H54 (cell line): ENCODE results near the gene SLC25A34.

Experiments used
- DNase-seq: peaks from one replicate; pipeline ENCODE4 v3.0.0; 2011; ENCODE audit warnings: low spot score, mixed read lengths; ENCODE audit not compliant: insufficient read length
- FAIRE-seq: peaks from 3 replicates; lab custom pipeline; 2011; peaks lifted over from hg19 to GRCh38; lab: Jason Lieb, UNC
- POLR2A ChIP-seq: IDR thresholded peaks from 2 replicates; pipeline ENCODE4 v1.6.1; 2011; ENCODE audit warnings: low read depth, mild to moderate bottlenecking, low read length

SLC25A34 gene

DNA sequence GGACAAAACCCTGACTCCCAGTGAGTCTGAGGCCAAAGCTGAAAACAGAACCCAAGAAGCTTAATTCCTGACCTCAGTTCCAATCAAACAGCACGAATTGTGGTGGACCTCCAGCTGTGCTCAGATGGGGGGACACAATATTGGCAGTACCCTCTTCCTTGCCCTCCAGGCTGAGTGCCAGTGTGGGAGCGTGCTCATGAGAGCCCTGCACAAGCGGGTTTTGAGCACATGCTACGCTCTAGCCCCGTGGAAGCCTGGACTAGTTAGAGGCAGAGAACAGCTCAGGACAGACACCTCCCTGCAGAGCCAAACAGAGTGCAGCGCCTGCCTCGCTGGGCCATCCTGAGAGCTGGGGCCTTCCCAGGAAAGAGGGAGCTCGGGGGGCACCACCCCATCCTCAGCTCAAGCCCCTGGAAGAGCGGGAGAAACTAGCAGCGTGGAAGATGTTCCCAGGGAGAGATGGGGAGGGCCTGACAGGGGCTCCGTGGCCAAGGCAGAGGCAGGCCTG, 2.8 kb upstream of the SLC25A34 start:
- FAIRE-seq: no peak
- no peak for DNase-seq
- TF ChIP-seq POLR2A: no peak

DNA sequence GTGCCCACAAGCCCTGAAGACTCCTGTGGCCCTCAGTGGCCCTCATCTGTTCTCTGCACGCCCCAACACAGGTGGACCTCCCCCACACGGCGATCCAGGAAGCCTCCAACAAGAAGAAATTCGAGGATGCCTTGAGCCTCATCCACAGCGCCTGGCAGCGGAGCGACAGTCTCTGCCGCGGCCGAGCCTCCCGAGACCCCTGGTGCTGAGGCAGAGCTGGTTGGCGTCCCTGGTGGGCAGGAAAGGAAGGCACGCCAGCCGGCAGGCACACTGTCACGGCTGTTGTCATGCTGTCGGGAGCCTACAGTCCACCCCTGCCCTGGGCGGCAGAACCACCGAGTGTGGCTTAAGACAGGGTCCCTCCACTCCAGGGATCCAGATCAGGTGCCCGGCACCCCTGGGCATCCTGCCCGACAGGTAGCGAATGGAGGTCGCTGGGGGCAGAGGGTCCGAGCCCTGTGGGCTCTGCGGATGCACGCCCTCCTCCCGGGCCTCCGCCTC, 2.3 kb upstream of the SLC25A34 start:
- FAIRE-seq: no peak
- TF ChIP-seq POLR2A: no peak

DNA sequence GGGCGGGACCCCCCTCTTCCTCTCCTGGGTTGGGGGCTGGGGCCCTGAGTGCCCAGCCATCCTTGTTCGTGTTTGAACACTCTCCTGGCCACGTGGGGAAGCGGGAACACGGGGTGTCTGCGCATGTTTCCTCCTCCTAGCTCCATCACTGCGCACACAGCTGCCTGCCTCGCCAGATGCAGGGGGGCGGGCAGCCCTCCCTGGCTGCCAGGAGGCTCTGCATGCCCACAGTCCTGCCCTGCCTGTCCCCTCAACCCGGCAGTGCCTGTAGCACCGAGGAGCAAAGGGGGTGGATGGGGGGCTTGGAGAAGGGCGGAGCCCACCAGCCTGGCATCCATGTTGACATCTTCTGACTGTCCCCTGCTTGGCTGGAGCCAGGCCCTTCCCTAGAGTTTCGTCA, 1.8 kb upstream of the SLC25A34 start:
- no peak for TF ChIP-seq POLR2A
- FAIRE-seq (no peak), DNase-seq (no peak)

More for the DNA sequence above, 2.3 kb upstream of the SLC25A34 start:
- no peak for DNase-seq

DNA sequence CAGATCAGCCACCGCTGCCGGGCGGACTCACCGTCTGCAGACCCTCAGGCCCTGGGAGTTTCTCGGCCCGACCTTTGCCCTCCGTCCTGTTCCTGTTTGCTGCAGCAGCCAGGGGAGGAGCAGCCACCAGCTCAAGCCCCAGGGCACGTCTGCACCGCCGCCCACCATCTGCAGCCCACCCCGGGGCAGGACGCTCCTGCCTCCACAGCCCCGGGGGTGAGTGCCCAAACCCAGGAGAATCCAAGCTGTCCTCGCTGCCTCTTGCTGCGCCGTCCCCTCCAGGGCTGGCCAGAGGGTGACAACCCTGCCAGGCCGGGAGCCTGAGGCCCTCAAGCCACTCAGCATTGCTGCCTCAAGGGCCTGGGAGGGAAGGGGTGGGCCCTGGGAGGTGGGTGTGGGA, 1.2 kb upstream of the SLC25A34 start:
- no peak for DNase-seq
- no peak for TF ChIP-seq POLR2A
- no peak for FAIRE-seq

DNA sequence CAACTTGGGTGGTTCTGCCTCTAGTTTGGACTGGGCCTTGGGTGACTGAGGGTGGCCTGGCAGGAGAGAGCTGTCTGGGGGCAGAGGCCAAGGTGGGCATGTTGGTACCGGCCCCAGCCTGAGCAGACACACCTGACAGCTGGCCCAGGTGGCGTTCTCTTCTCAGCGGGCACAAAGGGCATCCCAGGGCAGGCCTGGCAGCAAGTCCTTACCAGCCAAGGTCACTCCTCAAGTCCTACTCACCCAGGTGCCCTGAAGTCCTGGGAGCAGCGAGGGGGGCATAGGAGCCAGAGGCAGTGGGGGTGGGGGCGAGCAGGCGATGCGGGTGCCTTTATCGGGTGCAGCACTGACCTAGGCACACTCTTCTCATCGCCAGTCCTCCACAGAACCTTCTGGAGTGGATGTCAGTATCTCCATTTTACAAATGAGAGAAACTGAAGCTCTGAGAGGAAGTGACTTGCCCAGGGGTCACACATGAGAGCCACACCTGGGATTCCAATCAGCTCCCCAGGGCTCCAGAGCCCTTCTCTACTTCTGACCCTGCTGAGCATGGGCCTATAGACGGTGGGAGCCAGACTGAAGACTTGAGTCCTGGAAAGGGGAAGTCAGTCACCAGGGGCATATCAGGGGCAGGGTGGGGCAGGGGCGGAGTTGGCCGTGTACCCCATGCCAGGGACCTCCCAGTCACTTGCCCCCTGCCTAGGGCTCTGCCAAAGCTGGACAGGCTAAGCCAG, 587 bp upstream of the SLC25A34 start:
- TF ChIP-seq POLR2A: no peak
- FAIRE-seq (no peak), DNase-seq (no peak)

DNA sequence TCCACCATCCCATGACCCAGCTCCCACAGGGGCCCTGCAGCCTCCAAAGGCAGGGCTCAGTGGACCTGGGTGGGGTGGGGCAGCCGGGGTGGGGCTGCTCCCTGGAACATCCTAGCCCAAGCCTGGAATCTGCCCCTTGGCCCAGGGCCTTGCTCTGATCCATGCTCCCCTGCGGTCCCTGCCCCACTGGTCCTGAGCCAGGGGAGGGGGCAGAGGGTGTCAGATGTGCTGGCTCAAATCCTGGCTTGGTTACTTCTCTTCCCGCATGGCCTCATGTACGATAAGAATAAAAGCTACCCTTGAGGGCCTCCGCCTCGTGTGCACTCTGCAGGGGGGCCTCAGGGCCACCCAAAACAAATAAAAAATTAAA, 819 bp downstream of the SLC25A34 start:
- FAIRE-seq (no peak), DNase-seq (no peak)
- no peak for TF ChIP-seq POLR2A

DNA sequence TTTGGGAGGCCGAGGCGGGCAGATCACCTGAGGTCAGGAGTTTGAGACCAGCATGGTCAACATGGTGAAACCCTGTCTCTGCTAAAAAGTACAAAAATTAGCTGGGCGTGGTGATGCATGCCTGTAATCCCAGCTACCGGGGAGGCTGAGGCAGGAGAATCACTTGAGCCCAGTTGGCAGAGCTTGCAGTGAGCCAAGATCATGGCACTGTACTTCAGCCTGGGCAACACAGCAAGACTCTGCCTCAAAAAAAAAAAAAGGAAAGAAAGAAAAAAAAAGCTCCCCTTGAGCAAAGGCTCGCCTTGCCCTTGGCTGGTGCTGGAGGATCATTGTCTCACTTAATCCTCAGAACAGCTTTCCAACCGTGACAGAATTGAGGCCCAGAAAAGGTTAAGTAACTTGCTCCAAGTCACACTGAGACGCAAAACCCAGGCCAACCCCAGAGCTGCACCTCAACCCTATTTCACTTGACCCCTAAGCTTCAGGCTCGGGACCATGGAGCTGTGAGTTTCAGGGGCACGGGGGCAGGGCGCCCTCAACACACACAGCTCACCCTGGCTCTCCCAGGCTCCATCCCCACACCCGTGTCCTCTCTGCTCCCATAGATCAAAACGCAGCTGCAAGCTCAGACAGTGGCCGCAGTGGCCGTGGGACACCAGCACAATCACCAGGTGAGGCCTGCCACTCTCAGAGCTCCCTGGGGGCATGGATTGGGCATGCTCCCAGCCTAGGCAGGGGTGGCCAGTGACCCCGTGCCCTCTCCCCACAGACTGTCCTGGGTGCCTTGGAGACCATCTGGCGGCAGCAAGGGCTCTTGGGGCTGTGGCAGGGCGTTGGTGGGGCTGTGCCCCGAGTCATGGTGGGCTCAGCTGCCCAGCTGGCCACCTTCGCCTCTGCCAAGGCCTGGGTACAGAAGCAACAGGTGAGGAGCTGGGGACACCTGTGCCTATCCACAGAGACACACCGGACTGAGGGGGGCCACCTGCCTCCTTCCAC, 1.6 kb downstream of the SLC25A34 start:
- no peak for DNase-seq
- no peak for TF ChIP-seq POLR2A
- no peak for FAIRE-seq

DNA sequence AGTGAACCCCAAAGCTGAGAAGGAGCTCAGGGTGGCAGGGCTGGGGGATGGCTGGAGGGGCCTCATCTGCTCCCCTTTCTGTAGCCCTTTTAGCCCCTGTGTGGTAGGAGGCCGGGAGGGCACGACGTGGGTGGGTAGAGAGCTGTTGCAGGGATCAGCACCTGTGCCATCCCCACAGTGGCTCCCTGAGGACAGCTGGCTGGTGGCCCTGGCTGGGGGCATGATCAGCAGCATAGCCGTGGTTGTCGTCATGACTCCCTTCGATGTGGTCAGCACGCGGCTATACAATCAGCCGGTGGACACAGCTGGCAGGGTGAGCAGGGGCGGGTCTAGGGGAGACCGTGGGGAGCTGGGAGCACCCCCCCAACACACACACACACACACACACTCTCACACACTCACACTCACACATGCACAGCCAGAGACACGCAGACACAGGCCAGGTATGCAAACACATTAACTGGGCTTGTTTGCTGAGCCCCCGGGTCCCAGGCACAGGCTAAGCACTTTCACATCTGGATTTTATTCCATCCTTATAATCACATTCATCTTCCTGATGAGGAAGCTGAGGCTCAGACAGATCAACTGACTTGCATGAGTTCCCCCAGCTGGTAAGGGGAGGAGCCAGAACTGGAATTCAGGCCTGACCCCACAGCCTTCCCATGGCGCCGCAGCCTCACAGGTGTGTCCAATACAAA, 2.5 kb downstream of the SLC25A34 start:
- FAIRE-seq: no peak
- no peak for DNase-seq

DNA sequence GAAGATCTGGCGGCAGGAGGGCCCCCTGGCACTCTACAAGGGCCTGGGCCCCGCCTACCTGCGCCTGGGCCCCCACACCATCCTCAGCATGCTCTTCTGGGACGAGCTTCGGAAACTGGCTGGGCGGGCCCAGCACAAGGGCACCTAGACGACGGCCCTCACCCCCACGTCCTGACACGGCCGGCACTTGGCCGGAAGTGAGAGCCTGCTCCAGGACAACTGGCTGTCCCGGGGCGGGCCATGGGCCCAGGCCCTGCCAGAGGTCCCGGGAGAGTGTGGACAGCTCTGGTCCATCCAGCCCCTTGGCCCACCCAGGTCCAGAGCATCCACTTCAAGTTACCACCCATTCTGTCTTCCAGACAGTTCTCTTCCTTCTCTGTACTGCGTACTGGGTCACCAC, 3.2 kb downstream of the SLC25A34 start:
- FAIRE-seq: no peak

More for the DNA sequence above, 2.5 kb downstream of the SLC25A34 start:
- no peak for TF ChIP-seq POLR2A

DNA sequence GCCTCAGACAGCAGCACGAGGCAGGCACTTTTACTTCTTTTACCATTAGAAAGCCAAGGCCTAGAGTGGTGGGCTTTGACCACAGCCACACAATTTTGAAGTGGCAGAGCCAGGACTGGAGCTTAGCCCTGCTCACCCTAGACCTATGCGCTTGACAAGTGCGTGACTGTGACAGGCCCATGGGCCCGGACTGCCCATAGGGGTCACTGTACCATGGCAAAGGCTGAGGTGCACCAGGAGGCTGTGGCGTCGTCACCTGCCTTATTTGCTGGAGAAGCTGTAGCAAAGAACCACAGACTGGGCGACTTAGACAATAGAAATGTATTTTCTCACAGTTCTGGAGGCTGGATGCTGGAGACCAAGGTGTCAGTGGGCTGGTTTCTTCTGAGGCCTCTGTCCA, 3.7 kb downstream of the SLC25A34 start:
- FAIRE-seq (no peak), DNase-seq (no peak)
- TF ChIP-seq POLR2A: no peak

More for the DNA sequence above, 3.2 kb downstream of the SLC25A34 start:
- no peak for TF ChIP-seq POLR2A
- no peak for DNase-seq

DNA sequence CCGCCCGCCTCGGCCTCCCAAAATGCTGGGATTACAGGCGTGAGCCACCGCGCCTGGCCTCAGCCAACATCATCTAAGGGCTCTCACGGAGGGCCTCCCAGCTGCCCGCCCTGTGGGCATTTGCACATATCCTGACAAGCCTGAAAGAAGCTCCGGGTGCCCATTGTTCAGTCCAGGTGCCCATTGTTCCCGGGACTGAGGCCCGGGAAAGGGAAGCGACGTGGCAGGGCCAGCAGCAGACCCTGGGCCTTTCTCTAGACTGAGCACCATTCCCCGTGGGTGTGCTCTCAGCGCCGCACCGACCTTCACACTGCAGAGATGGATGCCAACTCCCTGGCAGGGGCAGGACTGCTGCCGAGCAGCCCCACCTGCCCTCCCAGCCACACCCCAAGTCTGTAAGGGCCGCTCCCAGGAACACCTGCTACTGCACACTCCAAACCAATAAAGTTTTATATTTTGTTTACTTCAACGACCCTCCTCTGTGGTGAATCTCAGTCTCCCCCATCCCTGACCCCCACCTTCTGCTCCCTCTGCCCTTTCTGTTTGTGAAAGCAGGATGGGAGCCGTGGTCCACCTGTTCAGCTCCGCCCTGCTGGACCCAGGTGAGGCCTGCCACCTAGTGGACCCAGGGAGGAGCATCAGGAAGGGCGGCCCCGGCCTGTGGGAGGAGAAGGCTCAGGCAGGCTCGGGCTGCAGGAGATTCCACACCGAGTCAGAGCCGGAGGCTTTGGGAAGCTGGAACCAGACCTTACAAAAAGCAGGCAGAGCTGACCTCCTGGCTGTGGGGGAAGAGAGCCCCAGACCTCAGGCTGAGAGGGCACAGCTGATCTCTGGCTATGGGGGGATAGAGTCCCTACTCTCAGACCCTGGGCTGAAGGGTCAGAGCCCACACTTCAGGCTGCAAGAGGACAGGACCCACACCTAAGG, 5.1 kb downstream of the SLC25A34 start:
- DNase-seq (peak; percentile 78), FAIRE-seq (peak; percentile 70)
- TF ChIP-seq POLR2A: no peak

DNA sequence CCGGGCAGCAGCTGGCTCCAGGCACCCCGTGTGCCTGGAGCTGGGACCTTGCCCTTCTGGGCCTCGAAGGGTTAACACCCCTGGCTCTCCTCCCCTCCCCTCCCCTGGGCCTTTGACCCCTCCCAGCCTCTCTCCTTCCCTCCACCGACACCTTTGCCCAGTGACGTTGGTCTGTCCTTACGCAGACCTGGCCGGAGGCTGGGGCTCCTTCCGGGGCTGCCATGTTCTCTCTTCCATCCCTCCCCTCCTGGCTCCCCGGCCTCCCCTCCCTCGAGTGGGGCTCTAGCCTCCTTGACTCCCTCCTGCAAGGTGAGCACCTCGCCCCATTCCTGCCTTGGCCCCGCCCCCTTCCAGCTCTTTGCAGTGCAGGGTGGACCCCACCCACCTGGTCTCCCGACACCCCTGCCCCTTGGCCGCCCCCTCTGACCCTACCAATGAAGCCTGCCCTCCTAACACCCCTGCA, 6.3 kb downstream of the SLC25A34 start, which contains the start of gene TMEM82:
TSS of gene TMEM82 (plus strand) at position 161 of the 463 bp plus-strand sequence. CDS start at position 222, 61 bp downstream.
- DNase-seq: no peak
- FAIRE-seq: no peak
- no peak for TF ChIP-seq POLR2A

DNA sequence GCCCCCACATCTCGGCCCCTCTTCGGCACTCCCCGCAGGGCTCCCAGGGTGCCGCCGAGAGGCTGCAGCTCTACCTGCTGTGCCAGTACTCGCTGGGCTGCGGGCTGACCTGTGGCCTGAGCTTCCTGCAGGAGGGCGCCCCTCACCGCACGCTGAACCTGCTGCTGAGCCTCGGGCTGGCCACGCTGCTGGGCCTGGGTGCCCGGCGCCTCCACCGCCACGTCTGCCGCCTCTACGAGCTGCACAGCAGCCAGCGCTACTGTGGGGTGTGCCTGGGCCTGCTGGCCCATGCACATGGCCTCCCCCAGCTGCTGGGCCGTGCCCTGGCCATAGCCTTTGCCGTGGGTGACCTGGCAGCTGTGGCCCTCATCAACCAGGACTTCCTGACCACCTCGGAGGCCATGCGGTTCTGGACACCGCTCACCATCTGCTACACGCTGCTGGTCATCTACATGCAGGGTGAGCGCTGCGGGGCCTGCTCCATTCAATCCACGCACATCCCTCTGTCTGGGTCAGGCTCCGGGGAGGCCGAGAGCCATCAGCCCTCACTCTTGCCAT, 8.1 kb downstream of the SLC25A34 start:
- no peak for TF ChIP-seq POLR2A
- DNase-seq (no peak), FAIRE-seq (no peak)
